ENCODE data around the gene KAZALD1. TPM values are rescaled to one million over a fixed set of nuclear protein-coding genes. Genes with fewer than 3 reads are reported as not detected.

The KAZALD1 gene, protein sequence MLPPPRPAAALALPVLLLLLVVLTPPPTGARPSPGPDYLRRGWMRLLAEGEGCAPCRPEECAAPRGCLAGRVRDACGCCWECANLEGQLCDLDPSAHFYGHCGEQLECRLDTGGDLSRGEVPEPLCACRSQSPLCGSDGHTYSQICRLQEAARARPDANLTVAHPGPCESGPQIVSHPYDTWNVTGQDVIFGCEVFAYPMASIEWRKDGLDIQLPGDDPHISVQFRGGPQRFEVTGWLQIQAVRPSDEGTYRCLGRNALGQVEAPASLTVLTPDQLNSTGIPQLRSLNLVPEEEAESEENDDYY
- 0.57 and 0.73 TPM in 2 replicates for total RNA-seq

- H3K4me1 Mint-ChIP-seq (ENCODE audit: low read depth): peaks cover 32% of the 10 kb centered on the region
- H3K27me3 Mint-ChIP-seq (ENCODE audit: insufficient read depth): peaks cover 36% of the 10 kb centered on the region
- H3K27ac Mint-ChIP-seq: peak within 1 kb of the TSS; percentile 91
- intact Hi-C loops (cut with micrococcal nuclease): loop anchor here (2.0 to 10.0 kb wide), 5 partner anchors 33 to 723 kb away; partner anchors contain the start of genes NPM3 and SLF2
- DNase-seq (ENCODE audit: low spot score): no peak
- H3K9me3 Mint-ChIP-seq: no peaks in the 10 kb centered on the region
- peaks cover 2% of the 10 kb centered on the region for H3K36me3 Mint-ChIP-seq (ENCODE audit: low read depth)
- peak within 1 kb of the TSS; percentile 92 for H3K4me3 Mint-ChIP-seq
Measured at GRCh38 chr10:101061624-101062231, at the start of gene KAZALD1. TSS of gene KAZALD1 (plus strand) at chr10:101061989. CDS start at chr10:101062593, 604 bp downstream.

DNA sequence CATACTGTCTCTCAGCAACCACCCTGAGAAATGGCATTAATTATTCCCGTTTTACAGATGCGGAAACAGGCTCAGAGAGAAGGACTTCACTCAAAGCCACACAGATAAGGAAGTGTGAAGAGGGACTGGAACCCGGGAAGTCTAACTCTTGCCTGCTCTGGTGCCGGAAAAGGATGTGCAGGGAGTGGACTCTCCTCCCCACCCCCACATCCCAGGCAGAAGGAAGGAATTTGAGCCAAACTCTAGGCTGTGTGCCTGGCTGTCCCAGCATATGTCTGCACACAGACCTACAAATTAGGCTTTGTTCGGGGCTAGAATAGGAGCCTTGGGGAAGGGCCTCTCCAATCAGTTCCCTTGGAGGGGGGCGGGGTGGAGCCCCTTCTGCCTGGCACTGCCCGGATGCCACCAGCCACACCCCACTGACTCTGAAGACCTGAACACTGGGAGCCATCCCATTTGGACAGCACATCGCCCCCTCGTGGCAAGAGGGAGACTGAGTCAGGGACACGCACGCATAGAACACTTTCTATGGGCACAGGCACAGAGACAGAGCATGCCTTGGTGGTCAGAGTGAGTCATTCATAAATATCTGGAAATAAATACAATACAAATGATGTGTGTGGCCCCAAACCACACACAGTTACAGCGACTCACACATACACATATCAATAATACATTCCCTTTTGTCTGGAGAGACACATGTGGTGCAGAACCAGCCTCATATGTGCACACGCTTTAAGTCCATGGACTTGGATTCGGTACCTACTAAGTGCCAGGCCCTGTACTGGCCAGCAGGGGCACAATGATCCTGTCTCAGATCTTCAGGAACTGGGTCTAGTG, 49.0 kb upstream of the KAZALD1 start:
- peak overlapping the region; percentile 64 for H3K27ac Mint-ChIP-seq
- peak; percentile 58 for DNase-seq (ENCODE audit: low spot score)
- H3K27me3 Mint-ChIP-seq (ENCODE audit: insufficient read depth): peaks cover 26% of the 10 kb centered on the region
- intact Hi-C loops (cut with micrococcal nuclease): loop anchor here (1.0 to 5.0 kb wide), 5 partner anchors 14 to 450 kb away; partner anchors contain the start of genes PDZD7, SEMA4G, SFXN3 and SLF2
- H3K9me3 Mint-ChIP-seq: no peaks in the 10 kb centered on the region
- no peaks in the 10 kb centered on the region for H3K36me3 Mint-ChIP-seq (ENCODE audit: low read depth)
- H3K4me1 Mint-ChIP-seq (ENCODE audit: low read depth): peaks cover 27% of the 10 kb centered on the region
- no peak overlapping the region for H3K4me3 Mint-ChIP-seq

GRCh38 chr10:101013365-101013825, 48.4 kb upstream of the KAZALD1 start:
- DNase-seq (ENCODE audit: low spot score): no peak
- Mint-ChIP-seq H3K4me3 (no peak overlapping the region), H3K36me3 (ENCODE audit: low read depth) (no peaks in the 10 kb centered on the region), H3K27ac (peak overlapping the region; percentile 64), H3K4me1 (ENCODE audit: low read depth) (peaks cover 27% of the 10 kb centered on the region), H3K9me3 (no peaks in the 10 kb centered on the region), H3K27me3 (ENCODE audit: insufficient read depth) (peaks cover 28% of the 10 kb centered on the region)
- intact Hi-C loops (cut with micrococcal nuclease): loop anchor here (1.0 to 5.0 kb wide), 5 partner anchors 15 to 451 kb away; partner anchors contain the start of genes PDZD7, SEMA4G, SFXN3 and SLF2

DNA sequence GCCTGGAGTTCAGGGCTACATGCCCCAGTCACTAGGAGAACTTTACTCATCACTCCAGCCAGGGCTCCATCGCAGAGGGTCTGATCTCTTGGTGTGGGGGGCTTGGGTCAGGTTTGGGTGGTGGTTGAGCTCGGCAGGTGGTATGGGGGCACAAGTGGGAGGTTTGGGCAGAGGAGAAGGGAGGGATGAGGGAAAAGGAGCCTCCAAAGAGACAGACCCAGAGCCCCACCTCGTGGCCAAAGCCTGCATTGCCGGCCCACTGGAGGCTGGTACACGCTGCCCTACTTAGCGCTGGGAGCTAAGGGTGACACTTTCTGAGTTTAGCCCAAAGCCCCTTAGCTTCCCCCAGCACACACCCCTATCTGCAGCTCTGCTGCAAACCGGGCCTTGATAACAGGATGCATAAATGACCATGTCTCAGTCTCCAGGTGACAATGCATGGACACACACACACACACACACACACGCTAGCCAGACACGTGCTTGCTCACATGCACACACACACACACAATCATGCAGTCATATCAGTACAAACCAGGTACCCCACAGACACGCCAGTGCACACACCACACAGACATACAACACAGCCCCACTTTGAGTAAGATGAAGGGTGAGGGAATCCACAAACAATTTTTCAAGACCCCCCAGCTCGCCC, 47.4 kb upstream of the KAZALD1 start:
- peak overlapping the region; percentile 33 for H3K27ac Mint-ChIP-seq

GRCh38 chr10:101014966-101015581, 46.7 kb upstream of the KAZALD1 start:
- DNase-seq (ENCODE audit: low spot score): no peak
- peaks cover 27% of the 10 kb centered on the region for H3K4me1 Mint-ChIP-seq (ENCODE audit: low read depth)

More for the DNA sequence above, 47.4 kb upstream of the KAZALD1 start:
- peak; percentile 60 for DNase-seq (ENCODE audit: low spot score)
- intact Hi-C loops (cut with micrococcal nuclease): loop anchor here (5.0 kb wide), 1 partner anchor 452 kb away; no protein-coding TSS in a partner anchor
- Mint-ChIP-seq H3K4me1 (ENCODE audit: low read depth) (peaks cover 27% of the 10 kb centered on the region), H3K9me3 (no peaks in the 10 kb centered on the region), H3K36me3 (ENCODE audit: low read depth) (no peaks in the 10 kb centered on the region), H3K27me3 (ENCODE audit: insufficient read depth) (peaks cover 34% of the 10 kb centered on the region), H3K4me3 (no peak overlapping the region)

DNA sequence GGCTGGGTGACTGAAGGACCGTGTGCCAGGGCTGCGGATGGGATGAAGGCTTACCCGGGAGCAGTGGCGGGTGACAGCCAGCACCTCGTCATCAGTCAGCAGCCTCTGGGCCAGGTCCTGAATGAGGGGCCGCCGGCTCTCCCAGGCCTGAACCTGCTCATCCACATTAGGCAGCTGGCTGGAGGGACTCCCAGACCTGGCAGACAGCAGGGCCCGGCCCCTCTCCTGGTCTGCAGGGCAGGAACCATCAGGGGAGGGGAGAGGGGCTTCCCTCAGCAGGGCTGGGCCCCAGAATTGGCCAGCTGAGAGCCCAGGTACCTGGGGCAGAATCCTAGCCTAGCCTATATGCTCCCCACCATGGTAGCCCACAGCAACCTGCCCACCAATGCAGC, 46.2 kb upstream of the KAZALD1 start:
- intact Hi-C loops (cut with micrococcal nuclease): loop anchor here (5.0 kb wide), 1 partner anchor 37 kb away; no protein-coding TSS in a partner anchor

More at GRCh38 chr10:101014966-101015581, 46.7 kb upstream of the KAZALD1 start:
- Mint-ChIP-seq H3K27ac (peak overlapping the region; percentile 15), H3K36me3 (ENCODE audit: low read depth) (no peaks in the 10 kb centered on the region), H3K9me3 (no peaks in the 10 kb centered on the region), H3K27me3 (ENCODE audit: insufficient read depth) (peaks cover 37% of the 10 kb centered on the region), H3K4me3 (no peak overlapping the region)
- intact Hi-C loops (cut with micrococcal nuclease): loop anchor here (5.0 kb wide), 2 partner anchors 37 to 453 kb away; no protein-coding TSS in a partner anchor

GRCh38 chr10:101016814-101017213, 45.0 kb upstream of the KAZALD1 start:
- intact Hi-C loops (cut with micrococcal nuclease): loop anchor here (5.0 kb wide), 1 partner anchor 35 kb away; no protein-coding TSS in a partner anchor
- peaks cover 40% of the 10 kb centered on the region for H3K27me3 Mint-ChIP-seq (ENCODE audit: insufficient read depth)

More for the DNA sequence above, 46.2 kb upstream of the KAZALD1 start:
- DNase-seq (ENCODE audit: low spot score): no peak
- no peaks in the 10 kb centered on the region for H3K9me3 Mint-ChIP-seq
- H3K36me3 Mint-ChIP-seq (ENCODE audit: low read depth): no peaks in the 10 kb centered on the region
- peak overlapping the region; percentile 15 for H3K27ac Mint-ChIP-seq
- H3K27me3 Mint-ChIP-seq (ENCODE audit: insufficient read depth): peaks cover 37% of the 10 kb centered on the region
- H3K4me1 Mint-ChIP-seq (ENCODE audit: low read depth): peaks cover 27% of the 10 kb centered on the region
- no peak overlapping the region for H3K4me3 Mint-ChIP-seq

DNA sequence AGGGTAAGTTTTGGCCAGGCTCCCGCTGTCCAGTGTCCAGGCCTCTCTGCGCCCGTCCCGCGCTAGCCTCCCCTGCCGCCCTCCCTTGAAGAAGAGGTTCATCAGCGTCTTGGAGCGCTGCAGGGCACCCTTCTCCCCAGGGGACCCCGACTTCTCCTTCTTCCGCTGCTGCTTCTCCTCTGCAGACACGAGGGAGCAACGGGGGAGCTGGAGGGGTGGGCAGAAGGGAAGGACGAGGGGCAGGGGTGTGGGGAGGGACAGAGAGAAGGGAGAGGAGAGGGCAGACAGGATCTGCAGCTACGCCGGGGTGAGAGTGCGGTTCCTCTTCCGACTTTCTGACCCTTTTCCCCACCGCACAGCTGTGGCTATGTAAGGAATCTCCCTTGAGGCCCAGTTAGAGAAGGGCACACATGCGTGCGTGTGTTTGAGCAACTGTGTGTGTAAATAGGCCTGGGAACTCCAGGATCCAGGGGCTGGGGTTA, 43.6 kb upstream of the KAZALD1 start:
- peaks cover 39% of the 10 kb centered on the region for H3K27me3 Mint-ChIP-seq (ENCODE audit: insufficient read depth)
- peaks cover 20% of the 10 kb centered on the region for H3K4me1 Mint-ChIP-seq (ENCODE audit: low read depth)
- no peak overlapping the region for H3K4me3 Mint-ChIP-seq
- H3K27ac Mint-ChIP-seq: no peak overlapping the region
- H3K9me3 Mint-ChIP-seq: no peaks in the 10 kb centered on the region
- no peak for DNase-seq (ENCODE audit: low spot score)
- no peaks in the 10 kb centered on the region for H3K36me3 Mint-ChIP-seq (ENCODE audit: low read depth)
- intact Hi-C loops (cut with micrococcal nuclease): loop anchor here (5.0 kb wide), 1 partner anchor 34 kb away; no protein-coding TSS in a partner anchor

More at GRCh38 chr10:101016814-101017213, 45.0 kb upstream of the KAZALD1 start:
- Mint-ChIP-seq H3K36me3 (ENCODE audit: low read depth) (no peaks in the 10 kb centered on the region), H3K9me3 (no peaks in the 10 kb centered on the region), H3K4me1 (ENCODE audit: low read depth) (peaks cover 27% of the 10 kb centered on the region), H3K27ac (no peak overlapping the region), H3K4me3 (no peak overlapping the region)
- no peak for DNase-seq (ENCODE audit: low spot score)

- DNase-seq (ENCODE audit: low spot score): peak; percentile 71
Measured at GRCh38 chr10:101018600-101019439, 43.0 kb upstream of the KAZALD1 start.

DNA sequence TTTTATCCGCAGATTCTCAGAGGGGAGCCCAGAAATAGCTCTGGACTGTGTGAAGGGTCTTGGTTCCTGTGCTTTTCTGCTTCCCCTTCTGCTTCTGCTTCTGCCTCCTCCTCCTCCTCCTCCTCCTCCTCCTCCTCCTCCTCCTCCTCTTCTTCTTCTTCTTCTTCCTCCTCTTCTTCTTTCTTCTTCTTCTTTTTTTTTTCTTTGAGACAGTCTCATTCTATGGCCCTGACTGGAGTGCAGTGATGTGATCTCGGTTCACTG, 42.4 kb upstream of the KAZALD1 start:
- no peak overlapping the region for H3K27ac Mint-ChIP-seq
- no peak for DNase-seq (ENCODE audit: low spot score)

More at GRCh38 chr10:101018600-101019439, 43.0 kb upstream of the KAZALD1 start:
- H3K9me3 Mint-ChIP-seq: no peaks in the 10 kb centered on the region
- no peaks in the 10 kb centered on the region for H3K36me3 Mint-ChIP-seq (ENCODE audit: low read depth)
- H3K4me1 Mint-ChIP-seq (ENCODE audit: low read depth): peaks cover 17% of the 10 kb centered on the region
- no peak overlapping the region for H3K4me3 Mint-ChIP-seq
- peaks cover 34% of the 10 kb centered on the region for H3K27me3 Mint-ChIP-seq (ENCODE audit: insufficient read depth)
- no peak overlapping the region for H3K27ac Mint-ChIP-seq
- intact Hi-C loops (cut with micrococcal nuclease): loop anchor here (1.0 to 5.0 kb wide), 4 partner anchors 12 to 123 kb away; partner anchors contain the start of genes PDZD7 and SFXN3

More for the DNA sequence above, 42.4 kb upstream of the KAZALD1 start:
- Mint-ChIP-seq H3K4me3 (no peak overlapping the region), H3K9me3 (no peaks in the 10 kb centered on the region), H3K36me3 (ENCODE audit: low read depth) (no peaks in the 10 kb centered on the region), H3K4me1 (ENCODE audit: low read depth) (peaks cover 12% of the 10 kb centered on the region), H3K27me3 (ENCODE audit: insufficient read depth) (peaks cover 31% of the 10 kb centered on the region)
- intact Hi-C loops (cut with micrococcal nuclease): loop anchor here (1.0 to 5.0 kb wide), 4 partner anchors 12 to 123 kb away; partner anchors contain the start of genes PDZD7 and SFXN3

Data from activated T-helper 1 cell treated with anti-CD3 and anti-CD28 coated beads, Interleukin-12 subunit alpha, Interleukin-12 subunit beta, Interleukin-2, Interleukin-4 antibody, amounts not matched to agents 30 ng/mL and 10 ng/mL and 1 ng/mL, durations not matched to agents 14 hours and 24 hours and 36 hours (primary cell).